GM12878 (cell line): ENCODE results near the gene EPHA5. TPM values are rescaled to one million over a fixed set of nuclear protein-coding genes. Genes with fewer than 3 reads are reported as not detected.

Experiments
- BHLHE40 ChIP-seq, 2 experiments: fragments of 450-650 bp in 1 of 2; IDR thresholded peaks; 2 replicates each; pipeline ENCODE4 v1.6.1; 2011 to 2017; ENCODE audit warnings: low read depth in 2 of 2, borderline replicate concordance in 1 of 2, improper control_type of control experiment in 1 of 2, low read length in 1 of 2, mild to moderate bottlenecking in 1 of 2
- CREB1 ChIP-seq: IDR thresholded peaks from 2 replicates; pipeline ENCODE4 v1.6.1; 2012; ENCODE audit warnings: low read depth, mild to moderate bottlenecking, inconsistent platforms
- ETV6 ChIP-seq, 2 experiments: fragments of 450-650 bp in 1 of 2; IDR thresholded peaks in 1 of 2; conservative IDR thresholded peaks in 1 of 2; 2 replicates each; pipeline ENCODE4 v1.6.1; 2014; ENCODE audit warnings: antibody characterized with exemption in 1 of 2, borderline replicate concordance in 1 of 2, low read depth in 1 of 2, mild to moderate bottlenecking in 1 of 2, moderate library complexity in 1 of 2
- FOS ChIP-seq: IDR thresholded peaks from 3 replicates; pipeline ENCODE4 v1.6.1; 2011; ENCODE audit warnings: borderline replicate concordance; ENCODE audit not compliant: insufficient read length; ENCODE audit errors: extremely low read depth
- IKZF2 ChIP-seq, 2 experiments: fragments of 450-650 bp; IDR thresholded peaks; 2 replicates each; pipeline ENCODE4 v1.6.1; 2017; ENCODE audit warnings: mild to moderate bottlenecking in 2 of 2, moderate library complexity in 2 of 2
- PBX3 ChIP-seq: IDR thresholded peaks from 2 replicates; pipeline ENCODE4 v1.6.1; 2011; ENCODE audit warnings: mild to moderate bottlenecking, low read depth, low read length, moderate library complexity; ENCODE audit not compliant: insufficient replicate concordance
- POLR2AphosphoS2 ChIP-seq: IDR thresholded peaks from 2 replicates; pipeline ENCODE4 v1.6.1; 2011; ENCODE audit warnings: low read depth, mild to moderate bottlenecking, low read length, improper control_type of control experiment, moderate library complexity
- USF2 ChIP-seq: IDR thresholded peaks from 2 replicates; pipeline ENCODE4 v1.6.1; 2011; ENCODE audit warnings: low read depth, low read length, improper control_type of control experiment, borderline replicate concordance
- polyA plus RNA-seq, 11 experiments: library from polyadenylated mRNA; depleted of rRNA in 4 of 11; unstranded in 6 of 11; stranded (reverse) in 5 of 11; fragments of >200 nt; fragmentation: Nextera tagmentation in 4 of 11; fragmentation: Illumina TruSeq in 1 of 11; extraction: Ambion mirVana in 4 of 11; extraction: Trizol in 1 of 11; gene quantifications; 1 replicate in 1 of 11; 2 replicates in 10 of 11; pipeline versions ENCODE4 v1.2.1 to v1.2.3, GENCODE V29; 2011 to 2016; ENCODE audit warnings: inconsistent platforms in 2 of 11, missing spikeins in 2 of 11, low read depth in 1 of 11
- total RNA-seq, 4 experiments: library from RNA; depleted of rRNA in 3 of 4; stranded (reverse); fragments of >200 nt in 3 of 4; fragmentation: Illumina TruSeq in 1 of 4; extraction: Trizol in 1 of 4; gene quantifications; 2 replicates each; pipeline versions ENCODE4 v1.2.1 to v1.2.3, GENCODE V29; 2013 to 2021
- TF ChIP-seq, protein P1 (sequence below): fragments of 450-650 bp; IDR thresholded peaks from 2 replicates; pipeline ENCODE4 v1.6.1; 2016; ENCODE audit warnings: mild to moderate bottlenecking, moderate library complexity, borderline replicate concordance
- TF ChIP-seq, protein P2 (sequence below): fragments of 450-650 bp; formaldehyde crosslinking; IDR thresholded peaks from 2 replicates; pipeline ENCODE4 v1.5.0; 2022; ENCODE audit warnings: mild to moderate bottlenecking, missing genetic modification characterization

Gene EPHA5
- total and polyA plus RNA-seq, 10 of the 15 experiments (the other 5 are each of a cell fraction or from before 2014, with no cell fraction given), result not detected

DNA sequence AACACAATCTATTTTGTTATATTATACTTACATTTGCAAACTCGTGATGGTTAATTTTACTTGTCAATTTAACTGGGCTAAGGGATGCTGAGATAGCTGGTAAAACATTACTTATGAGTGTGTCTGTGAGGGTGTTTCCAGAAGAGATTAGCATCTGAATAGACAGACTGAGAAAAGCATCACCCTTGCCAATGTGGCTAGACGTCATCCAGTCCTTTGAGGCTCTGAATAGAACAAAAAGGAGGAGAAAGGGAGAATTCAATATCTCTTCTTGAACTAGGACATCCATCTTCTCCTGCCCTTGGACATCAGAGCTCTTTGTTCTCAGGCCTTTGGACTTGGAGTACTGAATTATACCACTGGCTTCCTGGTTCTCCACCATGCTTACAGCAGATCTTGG is 154.6 kb downstream of the EPHA5 start (continued):
- TF ChIP-seq PBX3 (no peak), CREB1 (no peak), FOS (no peak), ETV6 (conservative IDR thresholded peaks at IDR 0.05 in 1 of 2, IDR thresholded peaks at IDR 0.05 in 1 of 2; ENCODE audit: borderline replicate concordance in 1 of 2, low read depth in 1 of 2) (no peak), BHLHE40 (IDR thresholded peaks at IDR 0.05; ENCODE audit: borderline replicate concordance in 1 of 2, low read depth in 2 of 2, low read length in 1 of 2) (no peak), POLR2AphosphoS2 (no peak), USF2 (no peak), IKZF2 (IDR thresholded peaks at IDR 0.05) (no peak)
- TF ChIP-seq, protein P1, sequence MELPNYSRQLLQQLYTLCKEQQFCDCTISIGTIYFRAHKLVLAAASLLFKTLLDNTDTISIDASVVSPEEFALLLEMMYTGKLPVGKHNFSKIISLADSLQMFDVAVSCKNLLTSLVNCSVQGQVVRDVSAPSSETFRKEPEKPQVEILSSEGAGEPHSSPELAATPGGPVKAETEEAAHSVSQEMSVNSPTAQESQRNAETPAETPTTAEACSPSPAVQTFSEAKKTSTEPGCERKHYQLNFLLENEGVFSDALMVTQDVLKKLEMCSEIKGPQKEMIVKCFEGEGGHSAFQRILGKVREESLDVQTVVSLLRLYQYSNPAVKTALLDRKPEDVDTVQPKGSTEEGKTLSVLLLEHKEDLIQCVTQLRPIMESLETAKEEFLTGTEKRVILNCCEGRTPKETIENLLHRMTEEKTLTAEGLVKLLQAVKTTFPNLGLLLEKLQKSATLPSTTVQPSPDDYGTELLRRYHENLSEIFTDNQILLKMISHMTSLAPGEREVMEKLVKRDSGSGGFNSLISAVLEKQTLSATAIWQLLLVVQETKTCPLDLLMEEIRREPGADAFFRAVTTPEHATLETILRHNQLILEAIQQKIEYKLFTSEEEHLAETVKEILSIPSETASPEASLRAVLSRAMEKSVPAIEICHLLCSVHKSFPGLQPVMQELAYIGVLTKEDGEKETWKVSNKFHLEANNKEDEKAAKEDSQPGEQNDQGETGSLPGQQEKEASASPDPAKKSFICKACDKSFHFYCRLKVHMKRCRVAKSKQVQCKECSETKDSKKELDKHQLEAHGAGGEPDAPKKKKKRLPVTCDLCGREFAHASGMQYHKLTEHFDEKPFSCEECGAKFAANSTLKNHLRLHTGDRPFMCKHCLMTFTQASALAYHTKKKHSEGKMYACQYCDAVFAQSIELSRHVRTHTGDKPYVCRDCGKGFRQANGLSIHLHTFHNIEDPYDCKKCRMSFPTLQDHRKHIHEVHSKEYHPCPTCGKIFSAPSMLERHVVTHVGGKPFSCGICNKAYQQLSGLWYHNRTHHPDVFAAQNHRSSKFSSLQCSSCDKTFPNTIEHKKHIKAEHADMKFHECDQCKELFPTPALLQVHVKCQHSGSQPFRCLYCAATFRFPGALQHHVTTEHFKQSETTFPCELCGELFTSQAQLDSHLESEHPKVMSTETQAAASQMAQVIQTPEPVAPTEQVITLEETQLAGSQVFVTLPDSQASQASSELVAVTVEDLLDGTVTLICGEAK, result no peak
- TF ChIP-seq, protein P2, sequence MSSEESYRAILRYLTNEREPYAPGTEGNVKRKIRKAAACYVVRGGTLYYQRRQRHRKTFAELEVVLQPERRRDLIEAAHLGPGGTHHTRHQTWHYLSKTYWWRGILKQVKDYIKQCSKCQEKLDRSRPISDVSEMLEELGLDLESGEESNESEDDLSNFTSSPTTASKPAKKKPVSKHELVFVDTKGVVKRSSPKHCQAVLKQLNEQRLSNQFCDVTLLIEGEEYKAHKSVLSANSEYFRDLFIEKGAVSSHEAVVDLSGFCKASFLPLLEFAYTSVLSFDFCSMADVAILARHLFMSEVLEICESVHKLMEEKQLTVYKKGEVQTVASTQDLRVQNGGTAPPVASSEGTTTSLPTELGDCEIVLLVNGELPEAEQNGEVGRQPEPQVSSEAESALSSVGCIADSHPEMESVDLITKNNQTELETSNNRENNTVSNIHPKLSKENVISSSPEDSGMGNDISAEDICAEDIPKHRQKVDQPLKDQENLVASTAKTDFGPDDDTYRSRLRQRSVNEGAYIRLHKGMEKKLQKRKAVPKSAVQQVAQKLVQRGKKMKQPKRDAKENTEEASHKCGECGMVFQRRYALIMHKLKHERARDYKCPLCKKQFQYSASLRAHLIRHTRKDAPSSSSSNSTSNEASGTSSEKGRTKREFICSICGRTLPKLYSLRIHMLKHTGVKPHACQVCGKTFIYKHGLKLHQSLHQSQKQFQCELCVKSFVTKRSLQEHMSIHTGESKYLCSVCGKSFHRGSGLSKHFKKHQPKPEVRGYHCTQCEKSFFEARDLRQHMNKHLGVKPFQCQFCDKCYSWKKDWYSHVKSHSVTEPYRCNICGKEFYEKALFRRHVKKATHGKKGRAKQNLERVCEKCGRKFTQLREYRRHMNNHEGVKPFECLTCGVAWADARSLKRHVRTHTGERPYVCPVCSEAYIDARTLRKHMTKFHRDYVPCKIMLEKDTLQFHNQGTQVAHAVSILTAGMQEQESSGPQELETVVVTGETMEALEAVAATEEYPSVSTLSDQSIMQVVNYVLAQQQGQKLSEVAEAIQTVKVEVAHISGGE (CRISPR knock-in tag), result no peak
